ENCODE measurements around the gene BLTP3A. TPM values are rescaled to one million over a fixed set of nuclear protein-coding genes. Genes with fewer than 3 reads are reported as not detected.

BLTP3A gene
- polyA plus RNA-seq, 1 donor, result 8.6 TPM

GRCh38 chr6:34834789-34835518 lies 43.1 kb downstream of the BLTP3A start:
- H3K4me1 ChIP-seq (ENCODE audit: control insufficient read depth, insufficient read depth, low read length), result no peaks in the 10 kb centered on the region
- DNase-seq, result no peak
- H3K27me3 ChIP-seq (ENCODE audit: control insufficient read depth, insufficient read depth, low read length), result no peaks in the 10 kb centered on the region
- 100% methylated on average over 1 of the region's 4 CpGs for WGBS (ENCODE audit: insufficient coverage, low lambda C conversion rate)
- H3K36me3 ChIP-seq (ENCODE audit: control insufficient read depth, insufficient read depth, low read length), result peaks cover 50% of the 10 kb centered on the region
- H3K4me3 ChIP-seq (ENCODE audit: low read length), result no peak overlapping the region
- H3K9me3 ChIP-seq (ENCODE audit: control insufficient read depth, low read depth, low read length), result peaks cover 3% of the 10 kb centered on the region
- no peak overlapping the region for H3K27ac ChIP-seq (ENCODE audit: low read length)

GRCh38 chr6:34836008-34836407 lies 44.1 kb downstream of the BLTP3A start:
- no CpG with 5 or more reads among the region's 4 CpGs for WGBS (ENCODE audit: insufficient coverage, low lambda C conversion rate)
- no peak overlapping the region for H3K27ac ChIP-seq (ENCODE audit: low read length)

GRCh38 chr6:34836451-34836850 lies 44.6 kb downstream of the BLTP3A start:
- Histone ChIP-seq H3K4me1 (ENCODE audit: control insufficient read depth, insufficient read depth, low read length) (no peaks in the 10 kb centered on the region), H3K27ac (ENCODE audit: low read length) (no peak overlapping the region), H3K4me3 (ENCODE audit: low read length) (no peak overlapping the region), H3K36me3 (ENCODE audit: control insufficient read depth, insufficient read depth, low read length) (peaks cover 55% of the 10 kb centered on the region), H3K27me3 (ENCODE audit: control insufficient read depth, insufficient read depth, low read length) (no peaks in the 10 kb centered on the region), H3K9me3 (ENCODE audit: control insufficient read depth, low read depth, low read length) (peaks cover 3% of the 10 kb centered on the region)
- WGBS (ENCODE audit: insufficient coverage, low lambda C conversion rate), result 50% methylated on average over 1 of the region's 2 CpGs
- no peak for DNase-seq

More at GRCh38 chr6:34836008-34836407, 44.1 kb downstream of the BLTP3A start:
- Histone ChIP-seq H3K4me1 (ENCODE audit: control insufficient read depth, insufficient read depth, low read length) (no peaks in the 10 kb centered on the region), H3K36me3 (ENCODE audit: control insufficient read depth, insufficient read depth, low read length) (peaks cover 52% of the 10 kb centered on the region), H3K27me3 (ENCODE audit: control insufficient read depth, insufficient read depth, low read length) (no peaks in the 10 kb centered on the region), H3K4me3 (ENCODE audit: low read length) (no peak overlapping the region), H3K9me3 (ENCODE audit: control insufficient read depth, low read depth, low read length) (peaks cover 3% of the 10 kb centered on the region)
- DNase-seq, result no peak

- DNase-seq, result no peak
Measured at GRCh38 chr6:34837528-34837927, 45.6 kb downstream of the BLTP3A start.

GRCh38 chr6:34839666-34840352 lies 47.9 kb downstream of the BLTP3A start:
- DNase-seq, result no peak
- Histone ChIP-seq H3K27ac (ENCODE audit: low read length) (no peak overlapping the region), H3K4me3 (ENCODE audit: low read length) (no peak overlapping the region), H3K4me1 (ENCODE audit: control insufficient read depth, insufficient read depth, low read length) (no peaks in the 10 kb centered on the region), H3K27me3 (ENCODE audit: control insufficient read depth, insufficient read depth, low read length) (no peaks in the 10 kb centered on the region), H3K9me3 (ENCODE audit: control insufficient read depth, low read depth, low read length) (peaks cover 3% of the 10 kb centered on the region), H3K36me3 (ENCODE audit: control insufficient read depth, insufficient read depth, low read length) (peaks cover 52% of the 10 kb centered on the region)
- no CpG with 5 or more reads among the region's 15 CpGs for WGBS (ENCODE audit: insufficient coverage, low lambda C conversion rate)

More at GRCh38 chr6:34837528-34837927, 45.6 kb downstream of the BLTP3A start:
- H3K9me3 ChIP-seq (ENCODE audit: control insufficient read depth, low read depth, low read length), result peaks cover 3% of the 10 kb centered on the region
- H3K27ac ChIP-seq (ENCODE audit: low read length), result no peak overlapping the region
- peaks cover 59% of the 10 kb centered on the region for H3K36me3 ChIP-seq (ENCODE audit: control insufficient read depth, insufficient read depth, low read length)
- H3K27me3 ChIP-seq (ENCODE audit: control insufficient read depth, insufficient read depth, low read length), result no peaks in the 10 kb centered on the region
- no peaks in the 10 kb centered on the region for H3K4me1 ChIP-seq (ENCODE audit: control insufficient read depth, insufficient read depth, low read length)
- H3K4me3 ChIP-seq (ENCODE audit: low read length), result no peak overlapping the region

Other genes with a start within 250 kb of the BLTP3A start
- 11.6 TPM for gene SPDEF, start 235.8 kb upstream of the BLTP3A start, polyA plus RNA-seq
- gene ILRUN, start 95.3 kb upstream of the BLTP3A start, polyA plus RNA-seq, result 44.4 TPM
- 109 TPM for gene SNRPC, start 34.6 kb upstream of the BLTP3A start, polyA plus RNA-seq
- 41.7 TPM for gene TAF11, start 96.0 kb downstream of the BLTP3A start, polyA plus RNA-seq
- 26.5 TPM for gene ANKS1A, start 97.2 kb downstream of the BLTP3A start, polyA plus RNA-seq